ENCODE measurements around the gene SLC10A6. TPM values are rescaled to one million over a fixed set of nuclear protein-coding genes. Genes with fewer than 3 reads are reported as not detected.

The SLC10A6 gene
- total RNA-seq, 6 experiments from 2014 or later = 0.28 to 0.73 (median 0.57) TPM

GRCh38 chr4:86818211-86818610, 31.0 kb downstream of the SLC10A6 start:
- TF ChIP-seq CTCF (IDR thresholded peaks at IDR 0.05) = no peak
- Mint-ChIP-seq H3K4me3 (peak overlapping the region; percentile 30; the same call in 1 of the 2 replicates), H3K36me3 (ENCODE audit: low read depth) (peaks cover 56% of the 10 kb centered on the region), H3K27me3 (ENCODE audit: insufficient read depth) (peaks cover 2% of the 10 kb centered on the region), H3K27ac (peak overlapping the region; percentile 78), H3K9me3 (peaks cover 8% of the 10 kb centered on the region), H3K4me1 (ENCODE audit: low read depth) (peaks cover 49% of the 10 kb centered on the region)
- DNase-seq = no peak

DNA sequence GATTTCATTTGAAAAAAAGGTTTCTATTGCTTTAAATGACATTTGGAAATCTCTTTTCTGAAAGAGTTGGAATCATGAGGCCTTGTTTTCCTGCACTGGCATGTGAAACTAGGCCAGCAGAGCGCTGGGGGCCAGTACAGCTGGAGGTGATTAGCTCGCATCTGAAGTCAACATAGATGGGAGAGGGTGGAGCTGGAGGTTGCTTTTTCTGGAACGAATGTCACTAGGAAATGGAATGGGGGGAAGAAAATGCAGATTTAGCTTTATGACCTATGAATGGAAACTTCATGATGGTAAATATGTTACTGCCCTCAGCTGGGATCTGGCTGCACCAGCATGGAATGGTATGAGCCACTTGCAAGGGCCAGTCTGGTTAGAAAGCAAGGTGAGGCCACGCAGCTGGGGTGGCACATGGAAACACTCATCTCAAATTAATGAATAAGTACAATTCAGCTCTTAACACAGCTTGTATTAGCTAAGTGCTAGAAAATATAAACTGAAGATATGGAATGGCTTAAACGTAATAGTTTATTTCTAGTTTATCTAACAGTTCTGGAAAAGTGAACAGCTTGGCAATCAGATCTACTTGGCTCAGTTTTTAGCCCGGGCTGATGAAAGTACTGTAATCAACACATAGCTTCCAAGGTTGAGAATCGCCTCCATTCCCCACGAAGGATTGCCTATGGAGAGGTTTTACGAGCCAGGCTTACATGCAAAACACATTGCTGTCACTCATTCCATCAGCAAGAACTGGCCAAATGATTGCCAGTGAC, 32.5 kb downstream of the SLC10A6 start:
- H3K27ac Mint-ChIP-seq = peak overlapping the region; percentile 15
- TF ChIP-seq CTCF (IDR thresholded peaks at IDR 0.05) = no peak
- H3K4me1 Mint-ChIP-seq (ENCODE audit: low read depth) = peaks cover 41% of the 10 kb centered on the region
- H3K9me3 Mint-ChIP-seq = peaks cover 8% of the 10 kb centered on the region
- H3K4me3 Mint-ChIP-seq = peak overlapping the region; percentile 26; the same call in 1 of the 2 replicates
- peaks cover 2% of the 10 kb centered on the region for H3K27me3 Mint-ChIP-seq (ENCODE audit: insufficient read depth)
- H3K36me3 Mint-ChIP-seq (ENCODE audit: low read depth) = peaks cover 65% of the 10 kb centered on the region
- DNase-seq = no peak

GRCh38 chr4:86815653-86816052, 33.5 kb downstream of the SLC10A6 start:
- Mint-ChIP-seq H3K4me3 (no peak overlapping the region), H3K4me1 (ENCODE audit: low read depth) (peaks cover 35% of the 10 kb centered on the region), H3K27me3 (ENCODE audit: insufficient read depth) (peaks cover 2% of the 10 kb centered on the region), H3K27ac (no peak overlapping the region), H3K9me3 (peaks cover 8% of the 10 kb centered on the region), H3K36me3 (ENCODE audit: low read depth) (peaks cover 65% of the 10 kb centered on the region)
- no peak for TF ChIP-seq CTCF (IDR thresholded peaks at IDR 0.05)
- DNase-seq = no peak

GRCh38 chr4:86810847-86811246, 38.3 kb downstream of the SLC10A6 start:
- peaks cover 5% of the 10 kb centered on the region for H3K4me1 Mint-ChIP-seq (ENCODE audit: low read depth)
- no peak overlapping the region for H3K27ac Mint-ChIP-seq
- H3K27me3 Mint-ChIP-seq (ENCODE audit: insufficient read depth) = no peaks in the 10 kb centered on the region; the same call in none of the 2 replicates
- TF ChIP-seq CTCF (IDR thresholded peaks at IDR 0.05) = no peak
- H3K36me3 Mint-ChIP-seq (ENCODE audit: low read depth) = peaks cover 60% of the 10 kb centered on the region
- no peak overlapping the region for H3K4me3 Mint-ChIP-seq
- H3K9me3 Mint-ChIP-seq = peaks cover 8% of the 10 kb centered on the region
- no peak for DNase-seq

- no peak overlapping the region for H3K4me3 Mint-ChIP-seq
- H3K4me1 Mint-ChIP-seq (ENCODE audit: low read depth) = no peaks in the 10 kb centered on the region; the same call in 1 of the 2 replicates
- H3K27me3 Mint-ChIP-seq (ENCODE audit: insufficient read depth) = no peaks in the 10 kb centered on the region; the same call in none of the 2 replicates
- peaks cover 50% of the 10 kb centered on the region for H3K36me3 Mint-ChIP-seq (ENCODE audit: low read depth)
- H3K27ac Mint-ChIP-seq = no peak overlapping the region
- TF ChIP-seq CTCF (IDR thresholded peaks at IDR 0.05) = no peak
- no peak for DNase-seq
- no peaks in the 10 kb centered on the region for H3K9me3 Mint-ChIP-seq
Measured at GRCh38 chr4:86809809-86810208, 39.4 kb downstream of the SLC10A6 start.

Data from HFFc6 (cell line).